IMR-90 (cell line): ENCODE data around the gene TERB1. TPM values are rescaled to one million over a fixed set of nuclear protein-coding genes. Genes with fewer than 3 reads are reported as not detected.

Experiments used
- ATAC-seq: fragments of 200-7000 bp; cut with Tn5 transposase; 2 replicates; pipeline ENCODE4 v1.9.1; 2020; ENCODE audit warnings: low read depth, mild to moderate bottlenecking, moderate library complexity
- BruUV-seq: library from RNA; stranded (reverse); fragments of 400-500 nt; replicated peaks from 2 replicates; lab custom pipeline; 2021; lab: Mats Ljungman, UMichigan
- CTCF ChIA-PET: fragments of 300-600 bp; formaldehyde crosslinking; extraction: SDS; loops from one replicate; lab custom pipeline; 2021; ENCODE audit warnings: antibody characterized with exemption; lab: Yijun Ruan, JAX
- POLR2A ChIA-PET: fragments of 300-600 bp; sonication (Branson Sonifier 250); formaldehyde crosslinking; loops from one replicate; lab custom pipeline; 2022; ENCODE audit warnings: antibody characterized with exemption; ENCODE audit not compliant: unreplicated experiment; lab: Charles Lee
- DNase-seq: peaks from one replicate; pipeline ENCODE4 v3.0.0; 2013
- H2AFZ ChIP-seq: replicated peaks from 2 replicates; pipeline ENCODE3; 2013; ENCODE audit warnings: low read length, mild to moderate bottlenecking; ENCODE audit not compliant: poor library complexity
- H2AK5ac ChIP-seq: 2 replicates; pipeline ENCODE4 v1.6.1; 2013; ENCODE audit warnings: low read depth, low read length, inconsistent platforms
- H2AK9ac ChIP-seq: replicated peaks from 2 replicates; pipeline ENCODE3; 2013; ENCODE audit warnings: mild to moderate bottlenecking, low read depth, low read length, moderate library complexity; ENCODE audit not compliant: poor library complexity
- H2BK120ac ChIP-seq: 2 replicates; pipeline ENCODE4 v1.6.1; 2013; ENCODE audit warnings: low read depth, low read length, inconsistent platforms
- H2BK15ac ChIP-seq: 3 replicates; pipeline ENCODE4 v1.6.1; 2013; ENCODE audit warnings: low read depth, low read length, inconsistent platforms
- H2BK20ac ChIP-seq: 2 replicates; pipeline ENCODE4 v1.6.1; 2013; ENCODE audit warnings: low read depth, mild to moderate bottlenecking, inconsistent platforms, low read length, moderate library complexity
- H2BK5ac ChIP-seq: 2 replicates; pipeline ENCODE4 v1.6.1; 2013; ENCODE audit warnings: mild to moderate bottlenecking, low read depth, low read length, inconsistent platforms; ENCODE audit not compliant: poor library complexity, severe bottlenecking
- H3K14ac ChIP-seq: replicated peaks from 2 replicates; pipeline ENCODE4 v1.6.1; 2013; ENCODE audit warnings: low read depth, low read length, inconsistent platforms
- H3K18ac ChIP-seq: 2 replicates; pipeline ENCODE4 v1.6.1; 2013; ENCODE audit warnings: low read depth, low read length, control low read depth
- H3K23ac ChIP-seq: 2 replicates; pipeline ENCODE4 v1.6.1; 2013; ENCODE audit warnings: low read depth, low read length, inconsistent platforms
- H3K27ac ChIP-seq: 2 replicates; pipeline ENCODE4 v1.5.1; 2013; ENCODE audit warnings: mild to moderate bottlenecking, control low read depth, low read length; ENCODE audit not compliant: insufficient read depth
- H3K27me3 ChIP-seq: 2 replicates; pipeline ENCODE4 v1.6.1; 2013; ENCODE audit warnings: low read length; ENCODE audit not compliant: control insufficient read depth, insufficient read depth
- H3K36me3 ChIP-seq: 2 replicates; pipeline ENCODE4 v1.6.1; 2013; ENCODE audit warnings: low read length, mixed read lengths; ENCODE audit not compliant: control insufficient read depth, insufficient read depth
- H3K4ac ChIP-seq: 2 replicates; pipeline ENCODE4 v1.6.1; 2013; ENCODE audit warnings: low read depth, low read length, inconsistent platforms
- H3K4me1 ChIP-seq: 2 replicates; pipeline ENCODE4 v1.6.1; 2013; ENCODE audit warnings: low read length, mixed read lengths; ENCODE audit not compliant: control insufficient read depth, insufficient read depth
- H3K4me2 ChIP-seq: 2 replicates; pipeline ENCODE4 v1.6.1; 2013; ENCODE audit warnings: low read depth, mild to moderate bottlenecking, control low read depth, low read length, moderate library complexity
- H3K4me3 ChIP-seq: 2 replicates; pipeline ENCODE4 v1.5.1; 2013; ENCODE audit warnings: low read depth, mild to moderate bottlenecking, control low read depth, low read length, moderate library complexity; ENCODE audit not compliant: insufficient read depth
- H3K56ac ChIP-seq: 2 replicates; pipeline ENCODE4 v1.6.1; 2013; ENCODE audit warnings: low read length, inconsistent platforms; ENCODE audit not compliant: insufficient read depth; ENCODE audit errors: extremely low read depth
- H3K79me1 ChIP-seq, 2 experiments: 2 replicates each; pipeline ENCODE4 v1.6.1; 2013; ENCODE audit warnings: low read length in 2 of 2, inconsistent platforms in 1 of 2, low read depth in 1 of 2
- H3K9ac ChIP-seq: 2 replicates; pipeline ENCODE4 v1.6.1; 2013; ENCODE audit warnings: low read depth, low read length, control low read depth
- H3K9me1 ChIP-seq: 2 replicates; pipeline ENCODE4 v1.6.1; 2013; ENCODE audit warnings: low read length, inconsistent platforms; ENCODE audit not compliant: insufficient read depth
- H3K9me3 ChIP-seq: 2 replicates; pipeline ENCODE4 v1.6.1; 2013; ENCODE audit warnings: low read length; ENCODE audit not compliant: control insufficient read depth, insufficient read depth
- H4K20me1 ChIP-seq: 2 replicates; pipeline ENCODE4 v1.6.1; 2013; ENCODE audit warnings: low read length, inconsistent platforms; ENCODE audit not compliant: insufficient read depth
- H4K5ac ChIP-seq: 2 replicates; pipeline ENCODE4 v1.6.1; 2013; ENCODE audit warnings: mild to moderate bottlenecking, low read depth, low read length, control low read depth
- H4K8ac ChIP-seq, 2 experiments: 2 replicates each; pipeline ENCODE4 v1.6.1; 2013; ENCODE audit warnings: low read depth in 2 of 2, low read length in 2 of 2, control low read depth in 1 of 2, inconsistent platforms in 1 of 2
- H4K91ac ChIP-seq: 2 replicates; pipeline ENCODE4 v1.6.1; 2013; ENCODE audit warnings: low read depth, low read length, inconsistent platforms; ENCODE audit not compliant: insufficient read depth
- CEBPB ChIP-seq: IDR thresholded peaks from 2 replicates; pipeline ENCODE4 v1.6.1; 2012; ENCODE audit warnings: low read depth, low read length, improper control_type of control experiment
- ELK1 ChIP-seq: fragments of 150-350 bp; IDR thresholded peaks from 2 replicates; pipeline ENCODE4 v1.6.1; 2016; ENCODE audit warnings: low read depth, mild to moderate bottlenecking, low read length, moderate library complexity, borderline replicate concordance
- FOS ChIP-seq: fragments of 150-350 bp; IDR thresholded peaks from 2 replicates; pipeline ENCODE4 v1.6.1; 2016; ENCODE audit warnings: low read depth, low read length
- NFE2L2 ChIP-seq: fragments of 150-350 bp; IDR thresholded peaks from 2 replicates; pipeline ENCODE4 v1.6.1; 2016; ENCODE audit warnings: low read depth, mild to moderate bottlenecking, low read length
- POLR2A ChIP-seq: IDR thresholded peaks from 2 replicates; pipeline ENCODE4 v1.6.1; 2012; ENCODE audit warnings: mild to moderate bottlenecking, low read depth, low read length
- USF2 ChIP-seq: fragments of 150-350 bp; IDR thresholded peaks from 2 replicates; pipeline ENCODE4 v1.6.1; 2017; ENCODE audit warnings: mild to moderate bottlenecking, antibody characterized with exemption, low read length, low read depth
- WGBS, 2 experiments: methylation state at CpG; one replicate each; pipeline versions ENCODE4 v1.1.5 to v1.1.7; 2013; ENCODE audit warnings: missing lambda C conversion rate in 2 of 2; ENCODE audit not compliant: insufficient read length in 1 of 2; ENCODE audit errors: extremely low coverage in 2 of 2; 5-methylcytosine and 5-hydroxymethylcytosine counted together
- dilution Hi-C: fragments of 300-500 bp; cut with HindIII; formaldehyde crosslinking; loops from one replicate; pipeline ENCODE4 v1.14.3; 2018; ENCODE audit warnings: low sequenced_read_pairs; ENCODE audit not compliant: unreplicated experiment
- in situ Hi-C: fragments of 300-500 bp; cut with MboI; formaldehyde crosslinking; loops from 3 replicates; pipeline ENCODE4 v1.14.3; 2019; ENCODE audit warnings: low sequenced_read_pairs, inconsistent platforms, mixed read lengths
- intact Hi-C: fragments of 100-400 bp; cut with micrococcal nuclease; formaldehyde crosslinking; loops from 2 replicates; pipeline ENCODE4 v1.10.0; 2022
- polyA plus RNA-seq, 3 experiments: library from polyadenylated mRNA; depleted of rRNA; stranded (reverse); fragments of >200 nt; gene quantifications; 2 replicates each; pipeline ENCODE4 v1.2.3, GENCODE V29; 2012; ENCODE audit warnings: low replicate concordance in 1 of 3
- total RNA-seq: library from RNA; depleted of rRNA; stranded (reverse); fragments of >200 nt; gene quantifications from 2 replicates; pipeline ENCODE4 v1.2.3, GENCODE V29; 2012

The TERB1 gene
- total and polyA plus RNA-seq, 2 of the 4 experiments (the other 2 are of a cell fraction) = not detected

GRCh38 chr16:66842765-66843164, 41.4 kb upstream of the TERB1 start:
- no TSS peak for BruUV-seq
- DNase-seq = peak; percentile 19
- H2BK15ac ChIP-seq = no peak overlapping the region
- H3K79me1 ChIP-seq = no peaks in the 10 kb centered on the region
- H3K4ac ChIP-seq = no peak overlapping the region
- no peak overlapping the region for H3K4me3 ChIP-seq
- H2BK20ac ChIP-seq = no peak overlapping the region
- 58% methylated on average over 4 of the region's 7 CpGs; no CpG with 5 or more reads in 1 of the 2 experiments for WGBS, 2 experiments
- no peak overlapping the region for H3K23ac ChIP-seq
- ChIA-PET POLR2A (no interaction called here), CTCF (interaction anchor here (3.0 kb wide), 1 partner anchor 12 kb away, joined by 13 read pairs; the partner anchor contains the start of gene NAE1)
- no peak overlapping the region for H3K27ac ChIP-seq
- dilution Hi-C loops = no loop called here
- peaks cover 68% of the 10 kb centered on the region for H3K27me3 ChIP-seq
- intact Hi-C loops = no loop called here
- peak; percentile 33; the same call in 1 of the 2 replicates for ATAC-seq
- no peaks in the 10 kb centered on the region for H4K20me1 ChIP-seq
- H3K14ac ChIP-seq = no peak overlapping the region
- no peak overlapping the region for H3K9ac ChIP-seq
- H4K8ac ChIP-seq = no peak overlapping the region
- no peaks in the 10 kb centered on the region for H3K36me3 ChIP-seq
- no peak overlapping the region for H3K4me2 ChIP-seq
- H3K18ac ChIP-seq = no peak overlapping the region
- H3K9me3 ChIP-seq = no peaks in the 10 kb centered on the region
- 0 out of 2 replicates have a peak, but pooled peaks cover 3% of the 10 kb centered on the region for H3K9me1 ChIP-seq
- no peak overlapping the region for H2AK5ac ChIP-seq
- H2AFZ ChIP-seq = no peak overlapping the region
- in situ Hi-C loops = no loop called here
- peak overlapping the region; percentile 50 for H2AK9ac ChIP-seq
- no peak for TF ChIP-seq NFE2L2
- no peak for TF ChIP-seq POLR2A
- no peak for TF ChIP-seq USF2
- TF ChIP-seq FOS = no peak
- TF ChIP-seq ELK1 = no peak
- no peak for TF ChIP-seq CEBPB
- no peak overlapping the region for H4K5ac ChIP-seq
- no peak overlapping the region for H2BK5ac ChIP-seq
- H2BK120ac ChIP-seq = no peak overlapping the region
- H3K4me1 ChIP-seq = no peaks in the 10 kb centered on the region; the same call in 1 of the 2 replicates
- H3K56ac ChIP-seq = no peak overlapping the region
- no peak overlapping the region for H4K91ac ChIP-seq
